CD4-positive, alpha-beta T cell treated with Interleukin-17A for 4 hours (primary cell): ENCODE data around the gene SLC35A5.

ENCODE experiments used
- DNase-seq: peaks from one replicate; pipeline ENCODE4 v3.0.0-alpha.2; 2020; ENCODE audit warnings: mixed read lengths

SLC35A5 gene

DNA sequence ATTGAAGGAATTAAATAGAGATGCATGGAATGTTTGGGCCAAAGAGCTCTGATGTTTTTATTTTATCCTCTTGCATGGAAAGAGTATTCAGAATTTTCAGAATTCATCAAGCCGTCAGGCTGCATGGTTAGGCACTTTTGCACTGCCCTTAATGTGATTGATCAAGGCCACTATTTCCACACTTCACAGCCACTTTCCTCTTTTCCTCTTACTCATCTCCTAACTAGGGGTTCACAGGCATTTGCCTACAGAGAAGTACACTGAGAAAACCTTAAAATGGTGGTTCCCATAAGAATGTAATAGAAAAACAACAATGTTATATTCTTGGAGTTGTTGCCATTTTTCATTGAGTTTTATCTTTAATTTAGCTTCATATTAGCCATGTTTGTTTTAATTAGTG, 10.9 kb downstream of the SLC35A5 start:
- no peak for DNase-seq

DNA sequence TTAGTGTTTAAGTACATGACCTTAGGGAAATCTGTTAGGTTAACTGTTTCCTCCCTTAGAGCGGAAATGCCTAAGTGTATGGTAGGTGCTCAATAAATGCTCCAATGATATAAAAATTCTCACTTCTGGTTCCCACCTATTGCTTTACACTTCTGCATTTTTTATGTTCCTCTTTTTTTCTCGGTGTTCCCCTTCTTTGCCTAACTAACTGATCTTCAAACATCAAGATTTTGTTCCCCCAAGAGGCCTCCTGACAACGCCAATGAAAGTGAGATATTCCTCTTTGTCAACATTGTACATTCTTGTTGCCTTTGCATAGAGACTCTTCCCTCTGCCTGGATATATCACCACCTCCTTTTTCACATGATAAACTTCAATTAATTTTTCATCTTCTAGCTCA, 17.4 kb downstream of the SLC35A5 start:
- DNase-seq: no peak

DNA sequence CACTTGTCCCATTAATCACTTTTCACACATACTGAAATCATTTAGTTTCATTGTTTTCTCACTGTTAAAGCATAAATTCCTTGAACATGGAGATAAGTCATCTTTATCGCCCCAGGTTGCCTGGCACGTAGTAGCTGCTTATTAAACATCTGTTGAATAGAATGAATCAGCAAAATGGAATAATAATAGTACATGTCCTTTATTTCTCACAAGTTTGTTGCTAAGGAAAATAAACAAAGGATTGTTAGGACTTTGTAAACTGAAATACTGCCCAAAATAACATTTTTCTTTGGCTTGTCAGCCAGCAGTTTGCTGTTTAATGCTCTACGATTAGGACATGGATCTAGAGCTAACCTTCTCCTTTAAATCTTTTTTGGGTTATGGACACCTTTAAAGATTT, 17.9 kb downstream of the SLC35A5 start:
- DNase-seq: no peak

DNA sequence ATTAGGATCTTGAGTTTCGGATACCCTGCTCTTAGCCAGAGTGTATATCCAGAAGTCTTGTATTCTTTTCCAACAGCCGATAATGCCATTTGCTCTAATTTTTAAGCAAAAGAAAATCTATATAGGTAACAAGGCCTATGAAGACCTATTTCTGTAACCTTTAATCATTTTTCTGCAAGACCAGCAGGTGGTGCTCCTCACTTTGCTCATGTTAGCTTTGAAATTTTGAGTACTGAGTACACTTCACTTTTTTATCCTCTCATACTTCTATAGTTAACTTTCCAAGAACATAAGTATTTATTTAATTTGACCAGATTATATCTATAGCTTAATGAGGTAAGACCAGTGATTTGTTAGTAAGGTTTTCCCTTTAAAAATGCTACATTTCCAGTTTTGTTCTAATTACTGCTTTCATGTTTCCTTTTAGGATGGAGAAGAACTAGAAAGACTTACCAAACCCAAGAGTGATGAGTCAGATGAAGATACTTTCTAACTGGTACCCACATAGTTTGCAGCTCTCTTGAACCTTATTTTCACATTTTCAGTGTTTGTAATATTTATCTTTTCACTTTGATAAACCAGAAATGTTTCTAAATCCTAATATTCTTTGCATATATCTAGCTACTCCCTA, 20.5 kb downstream of the SLC35A5 start:
- DNase-seq: peak; percentile 38

DNA sequence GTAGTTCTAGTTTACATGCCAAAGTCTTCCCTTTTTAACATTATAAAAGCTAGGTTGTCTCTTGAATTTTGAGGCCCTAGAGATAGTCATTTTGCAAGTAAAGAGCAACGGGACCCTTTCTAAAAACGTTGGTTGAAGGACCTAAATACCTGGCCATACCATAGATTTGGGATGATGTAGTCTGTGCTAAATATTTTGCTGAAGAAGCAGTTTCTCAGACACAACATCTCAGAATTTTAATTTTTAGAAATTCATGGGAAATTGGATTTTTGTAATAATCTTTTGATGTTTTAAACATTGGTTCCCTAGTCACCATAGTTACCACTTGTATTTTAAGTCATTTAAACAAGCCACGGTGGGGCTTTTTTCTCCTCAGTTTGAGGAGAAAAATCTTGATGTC, 21.3 kb downstream of the SLC35A5 start:
- DNase-seq: no peak

DNA sequence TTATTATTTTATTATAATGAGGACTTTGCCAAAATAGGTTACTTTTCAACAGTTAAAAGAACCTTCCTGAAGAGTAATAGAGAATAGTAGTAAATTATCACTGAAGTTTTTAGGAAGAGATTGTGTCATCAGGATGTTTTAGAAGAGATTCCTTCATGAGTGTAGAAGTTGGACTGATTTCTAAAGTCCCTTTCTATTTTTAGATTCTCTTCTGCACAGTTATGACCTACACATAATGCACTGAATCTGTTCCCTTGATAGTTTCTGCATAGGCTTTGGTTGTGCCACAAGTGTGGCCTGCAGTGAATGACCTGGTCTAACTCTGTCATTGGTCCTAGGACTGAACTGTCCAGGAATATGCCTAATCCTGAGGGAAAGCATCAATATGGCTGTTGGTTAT, 23.9 kb downstream of the SLC35A5 start:
- no peak for DNase-seq

DNA sequence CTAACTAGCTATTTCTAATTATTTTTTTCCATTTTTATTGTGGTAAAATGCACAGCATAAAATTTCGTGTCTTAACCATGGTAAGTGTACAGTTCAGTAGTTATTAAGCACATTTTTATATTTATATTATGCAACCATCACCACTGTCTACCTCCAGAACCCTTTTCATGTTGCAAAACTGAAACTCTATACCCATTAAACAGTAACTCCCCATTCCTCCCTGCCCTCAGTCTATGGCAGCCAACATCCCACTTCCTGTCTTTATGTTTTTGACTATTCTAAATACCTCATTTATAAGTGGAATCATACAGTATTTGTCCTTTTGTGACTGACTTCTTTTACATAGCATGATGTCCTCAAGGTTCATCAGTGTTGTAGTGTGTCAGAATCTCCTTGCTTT, 25.5 kb downstream of the SLC35A5 start:
- no peak for DNase-seq

DNA sequence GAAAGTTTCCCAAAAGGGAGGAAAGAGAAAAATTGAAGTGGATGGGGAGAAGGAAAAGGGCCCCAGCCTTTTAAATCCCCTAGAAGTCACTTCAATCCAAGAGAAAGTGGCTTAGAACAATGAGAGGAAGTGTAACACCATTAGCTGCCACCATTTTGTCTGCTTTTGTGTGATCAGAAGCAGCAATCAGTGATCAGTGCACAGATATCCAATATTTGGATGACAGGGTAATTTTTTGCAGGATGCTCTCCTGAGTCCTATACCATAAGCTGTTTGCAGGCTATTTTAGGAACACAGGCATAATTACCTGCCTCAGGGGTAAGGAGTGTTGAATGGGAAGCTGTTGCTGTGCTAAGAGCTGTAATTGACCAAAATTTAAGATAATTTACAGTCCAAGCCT, 31.4 kb downstream of the SLC35A5 start:
- no peak for DNase-seq

DNA sequence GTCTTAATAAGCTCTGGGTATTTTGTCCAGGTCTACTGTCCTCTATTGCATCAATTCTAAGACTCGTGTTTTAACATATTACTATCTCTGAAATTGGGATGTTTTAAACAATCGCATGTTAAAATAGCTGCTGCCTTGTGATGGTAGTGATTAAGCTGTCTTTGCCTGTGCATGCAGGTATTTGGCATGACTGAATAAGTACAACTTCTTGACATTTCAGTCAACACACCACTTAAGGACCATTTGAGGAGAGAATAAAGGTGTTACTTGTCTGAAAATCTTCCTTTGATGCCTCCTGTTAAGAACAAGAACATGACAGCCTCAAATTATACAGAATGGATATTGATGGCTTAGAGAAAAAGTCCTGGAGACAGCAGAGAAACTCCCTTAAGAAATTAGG, 33.0 kb downstream of the SLC35A5 start:
- no peak for DNase-seq

DNA sequence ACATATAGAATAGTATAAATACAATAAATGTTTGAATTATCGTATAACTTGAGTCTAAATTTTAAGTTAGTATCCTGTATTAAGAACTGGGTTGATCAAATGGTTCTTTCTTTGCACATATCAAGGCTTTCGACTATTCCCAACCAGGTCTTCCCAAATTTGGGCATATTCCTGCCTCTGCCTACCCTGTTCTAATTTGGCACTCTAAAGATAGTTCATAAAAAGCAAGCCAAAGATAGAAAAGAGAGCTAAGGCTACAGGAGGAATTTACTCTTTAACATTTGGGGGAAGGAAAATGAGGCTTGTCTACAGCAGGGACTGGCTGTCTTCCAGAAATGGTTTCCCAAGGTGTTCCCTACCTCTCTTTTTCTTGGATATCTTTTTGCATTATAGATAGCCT, 36.1 kb downstream of the SLC35A5 start:
- DNase-seq: no peak

DNA sequence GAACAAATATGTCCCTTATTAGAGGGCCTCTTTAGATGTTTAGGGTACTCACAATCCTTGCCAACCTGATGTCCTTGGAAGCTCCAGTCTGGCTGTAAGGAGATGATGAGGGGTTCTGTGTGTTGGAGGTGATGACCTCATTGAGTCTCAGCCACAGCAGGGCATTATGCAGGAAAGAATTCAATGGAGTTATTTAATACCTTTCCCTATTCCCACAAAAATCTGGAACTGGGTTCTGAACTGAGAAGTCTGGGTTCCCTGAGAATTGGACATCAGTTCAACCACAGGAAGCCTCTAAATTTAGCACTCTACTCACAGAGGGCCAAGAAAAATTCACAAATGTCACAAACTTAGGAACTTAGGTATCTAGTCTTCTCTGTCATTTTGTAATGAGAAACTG, 36.9 kb downstream of the SLC35A5 start:
- no peak for DNase-seq

DNA sequence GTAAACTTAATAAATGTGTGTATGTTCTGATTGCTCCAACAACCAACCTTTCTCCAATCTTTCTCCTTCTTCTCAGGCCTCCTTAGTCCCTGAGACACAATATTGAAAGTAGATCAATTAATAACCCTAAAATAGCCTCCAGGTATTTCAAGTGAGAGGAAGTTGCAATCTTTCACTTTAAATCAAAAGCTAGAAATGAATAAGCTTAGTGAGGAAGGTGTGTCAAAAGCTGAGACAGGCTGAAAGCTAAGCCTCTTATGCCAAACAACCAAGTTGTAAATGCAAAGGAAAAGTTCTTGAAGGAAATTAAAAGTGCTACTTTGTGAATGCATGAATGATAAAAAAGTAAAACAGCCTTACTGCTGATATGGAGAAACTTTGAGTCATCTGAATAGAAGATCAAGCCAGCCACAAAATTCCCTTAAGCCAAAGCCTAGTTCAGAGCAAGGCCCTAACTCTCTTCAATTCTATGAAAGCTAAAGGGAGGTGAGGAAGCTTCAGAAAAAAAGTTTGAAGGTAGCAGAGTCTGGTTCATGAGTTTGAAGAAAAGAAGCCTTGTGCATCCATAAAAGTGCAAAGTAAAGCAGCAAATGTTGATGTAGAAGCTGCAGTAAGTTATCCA, 40.5 kb downstream of the SLC35A5 start:
- no peak for DNase-seq

DNA sequence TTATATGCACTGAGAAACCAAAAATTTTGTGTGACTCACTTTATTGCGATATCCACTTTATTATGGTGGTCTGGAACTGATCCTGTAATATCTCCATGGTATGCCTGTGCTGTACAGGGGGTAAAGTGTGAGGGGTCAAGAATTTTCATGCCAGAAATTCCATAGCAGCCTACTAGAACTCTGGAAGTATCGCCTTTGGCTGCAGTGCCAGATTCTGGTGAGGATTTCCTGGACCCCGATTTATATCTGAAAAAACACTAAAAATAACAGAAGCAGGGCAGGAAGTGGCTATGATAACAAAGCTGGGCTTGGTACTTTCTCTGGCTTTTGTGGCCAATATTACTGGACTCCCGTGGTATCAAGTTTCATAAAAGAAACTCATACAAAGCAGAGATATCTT, 42.7 kb downstream of the SLC35A5 start:
- DNase-seq: no peak

DNA sequence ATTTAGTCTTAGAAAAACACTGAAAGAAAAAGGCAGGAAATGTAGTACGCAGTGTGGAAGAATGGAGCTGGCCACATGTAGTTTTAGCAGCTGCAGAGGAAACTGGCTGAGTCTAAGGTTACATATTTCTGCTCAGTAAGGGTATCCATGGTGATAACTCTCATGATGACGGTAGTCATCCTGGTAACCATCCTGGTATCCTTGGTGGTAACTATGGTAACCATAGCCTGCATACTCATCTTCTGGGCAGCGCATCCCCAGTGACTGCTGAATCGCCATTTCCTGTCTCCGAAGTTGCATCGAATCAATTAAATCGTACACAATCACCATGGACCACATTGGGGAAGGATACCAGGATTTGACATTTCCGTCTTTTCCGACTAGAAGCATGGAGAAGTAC, 43.4 kb downstream of the SLC35A5 start:
- DNase-seq: no peak

DNA sequence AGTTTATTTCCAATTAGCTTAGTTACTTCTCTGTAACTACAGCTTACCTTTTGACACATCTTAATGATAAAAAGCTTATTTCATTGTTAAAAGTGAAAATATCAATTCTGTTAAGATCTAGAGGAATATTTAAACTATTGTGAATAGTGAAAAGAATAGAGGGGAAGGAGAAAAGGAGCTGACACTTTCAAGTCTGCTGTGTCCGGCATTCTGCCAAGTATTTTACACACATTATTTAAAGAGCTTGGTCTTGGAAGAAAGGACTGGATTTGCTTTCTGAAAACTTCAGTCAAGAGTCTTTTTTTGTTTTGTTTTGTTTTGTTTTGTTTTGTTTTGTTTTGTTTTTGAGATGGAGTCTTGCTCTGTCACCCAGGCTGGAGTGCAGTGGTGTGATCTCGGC, 44.3 kb downstream of the SLC35A5 start:
- no peak for DNase-seq

DNA sequence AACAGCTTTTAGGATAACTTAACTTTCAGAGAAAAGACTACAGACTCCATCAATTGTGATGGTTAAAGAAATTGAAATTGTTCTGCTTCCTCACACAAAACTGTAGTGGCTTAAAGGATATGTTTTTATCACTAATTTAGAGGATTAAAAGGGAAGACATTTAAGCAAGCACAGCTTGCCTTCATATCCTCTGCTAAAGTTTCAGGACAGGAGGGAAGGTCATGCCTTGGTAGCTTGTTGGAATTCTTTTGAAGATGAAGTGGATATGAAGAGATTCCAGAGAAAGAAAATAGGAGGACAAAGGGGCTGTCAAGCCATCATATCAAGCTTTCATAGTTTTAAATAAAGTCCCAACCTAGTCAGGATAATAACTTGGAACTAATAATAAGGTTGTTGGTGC, 46.0 kb downstream of the SLC35A5 start:
- DNase-seq: no peak

DNA sequence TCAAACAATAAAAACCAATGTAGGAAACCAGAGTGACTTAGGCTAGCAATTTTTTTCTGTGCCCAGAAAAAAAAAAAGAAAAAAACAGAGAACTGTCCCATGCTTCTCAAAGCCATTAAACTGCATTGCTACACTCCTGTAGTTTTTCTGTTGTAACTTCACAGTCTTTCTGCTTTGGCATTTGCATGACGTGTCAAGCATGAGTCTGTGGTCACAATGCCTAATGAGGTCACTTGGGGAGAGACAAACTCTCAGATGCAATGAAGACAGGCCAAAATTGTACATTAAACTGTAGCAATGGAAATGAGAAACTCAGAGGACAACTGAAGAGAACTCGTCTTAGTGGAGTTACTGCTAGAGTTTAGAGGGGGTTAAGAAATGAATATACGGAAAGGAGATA, 48.3 kb downstream of the SLC35A5 start:
- DNase-seq: no peak

DNA sequence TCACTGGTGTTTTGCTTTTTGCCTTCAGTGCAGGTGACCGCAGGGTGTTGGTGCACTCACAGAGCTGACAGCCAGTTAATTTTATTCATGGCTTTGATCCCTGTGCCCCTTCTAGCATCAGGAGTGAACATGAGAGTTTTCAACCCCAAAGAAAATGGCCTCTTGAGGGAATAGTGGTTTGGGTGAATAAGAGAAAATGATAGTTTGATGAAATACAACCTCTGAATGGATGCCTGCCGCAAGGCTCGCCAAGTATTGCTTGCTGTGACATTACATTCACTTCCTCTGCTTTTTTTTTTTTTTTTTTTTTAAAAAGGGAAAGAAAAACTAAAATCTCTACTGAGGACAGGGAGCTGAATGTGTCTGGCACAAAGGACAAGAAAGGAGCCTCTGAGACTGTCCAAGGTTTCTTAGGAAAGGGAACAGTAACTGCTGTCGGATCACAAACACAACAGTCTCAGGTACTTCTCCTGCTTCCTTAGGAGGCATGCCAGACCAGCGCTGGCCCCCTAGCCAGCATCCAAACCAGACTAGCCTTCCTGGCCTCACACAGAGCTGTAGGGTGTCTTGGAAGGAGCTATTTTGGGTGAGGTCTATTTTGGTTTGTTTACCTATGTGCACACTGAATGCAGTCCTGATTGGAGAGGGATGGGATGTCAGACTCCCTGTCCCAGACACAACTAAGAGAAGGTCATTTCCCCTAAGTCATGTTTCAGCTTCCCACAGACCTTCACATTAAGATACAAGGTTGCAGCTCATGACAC, 50.1 kb downstream of the SLC35A5 start:
- DNase-seq: no peak

DNA sequence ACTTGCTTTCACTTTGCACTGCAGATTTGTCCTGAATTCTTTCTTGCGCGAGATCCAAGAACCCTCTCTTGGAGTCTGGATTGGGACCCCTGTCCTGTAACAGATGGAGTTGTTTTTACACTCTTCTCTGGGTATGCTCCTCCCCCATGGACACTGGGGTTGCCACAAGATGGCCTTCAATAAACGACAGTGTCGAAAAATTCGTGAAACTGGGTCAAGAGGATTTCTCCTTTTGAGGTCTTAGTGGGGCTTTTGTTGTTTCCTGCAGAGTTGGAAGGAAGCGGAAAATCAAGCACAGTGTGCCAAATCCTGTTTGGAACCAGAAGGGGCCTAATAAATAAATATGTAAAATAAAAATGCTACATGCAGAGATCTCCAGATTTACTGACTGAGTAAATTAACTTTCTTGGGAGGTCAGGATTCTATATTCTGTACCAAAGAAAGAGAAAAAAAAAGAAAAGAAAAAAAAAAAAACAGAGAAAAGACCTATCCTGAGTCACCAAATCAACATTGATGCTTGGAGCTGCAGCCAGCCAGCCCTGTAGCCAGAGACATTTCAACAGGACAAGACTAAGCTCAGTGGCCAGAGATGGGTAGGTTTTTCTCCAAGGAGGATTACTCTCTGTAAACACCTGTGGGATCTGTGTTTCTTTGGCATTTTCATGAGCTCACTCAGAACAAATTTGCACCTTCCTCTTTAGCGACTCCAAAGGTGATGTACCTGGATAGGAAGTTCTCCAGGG, 54.3 kb downstream of the SLC35A5 start:
- no peak for DNase-seq

DNA sequence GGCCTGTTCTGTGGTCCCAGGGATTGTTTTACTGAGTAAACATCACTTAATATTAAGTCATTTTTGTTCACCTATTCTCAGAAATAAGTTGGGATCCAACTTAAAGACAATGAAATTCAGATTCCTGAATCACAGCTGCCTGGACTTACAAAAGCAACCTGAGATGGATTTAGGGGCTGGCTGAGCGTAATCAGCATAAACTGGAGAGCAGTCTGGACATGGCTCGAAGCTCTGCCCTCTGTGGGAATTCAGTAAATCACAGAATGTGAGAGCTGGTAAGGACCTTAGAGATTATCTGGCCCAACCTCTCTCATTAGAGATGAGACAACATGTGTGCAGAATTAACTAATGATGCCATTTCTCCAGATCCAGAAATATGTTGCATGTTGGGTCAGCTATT, 55.4 kb downstream of the SLC35A5 start:
- no peak for DNase-seq

DNA sequence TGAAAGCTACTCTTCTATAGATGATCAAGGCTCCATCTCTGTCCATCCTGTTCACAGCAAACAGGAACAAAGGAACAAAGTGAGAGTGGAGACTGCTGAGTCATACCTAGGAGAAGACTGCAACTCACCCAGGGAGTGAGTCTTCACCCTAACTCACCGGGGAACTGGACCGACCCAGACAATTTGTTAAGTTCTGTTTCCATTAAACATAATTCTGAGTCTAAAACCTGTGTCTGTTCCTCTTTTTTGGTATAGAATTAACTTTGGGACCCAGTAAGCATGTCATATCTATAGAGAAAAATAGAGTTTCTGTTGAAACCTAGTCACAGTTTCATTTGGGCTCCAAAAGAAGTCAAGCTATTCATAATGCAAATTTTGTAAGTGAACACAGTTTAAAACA, 57.5 kb downstream of the SLC35A5 start:
- no peak for DNase-seq

DNA sequence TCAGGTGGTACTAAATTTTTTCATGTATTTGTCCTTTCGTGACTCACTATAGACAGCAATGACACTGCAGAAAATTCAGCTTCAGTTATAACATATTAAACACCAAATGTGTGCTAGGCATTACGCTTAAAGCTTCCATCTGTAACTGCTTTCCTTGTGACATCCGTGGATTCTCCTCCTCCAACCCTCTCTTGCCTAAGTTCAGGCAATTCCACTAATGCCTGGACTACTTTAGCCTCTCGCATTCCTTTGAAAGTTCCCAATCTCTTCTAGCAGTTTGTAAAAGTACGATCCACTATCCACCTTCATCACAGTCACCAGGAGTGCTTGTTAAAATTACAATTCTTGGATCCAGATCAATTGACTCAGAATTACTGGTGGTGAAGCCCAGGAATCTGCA, 61.4 kb downstream of the SLC35A5 start:
- DNase-seq: no peak

DNA sequence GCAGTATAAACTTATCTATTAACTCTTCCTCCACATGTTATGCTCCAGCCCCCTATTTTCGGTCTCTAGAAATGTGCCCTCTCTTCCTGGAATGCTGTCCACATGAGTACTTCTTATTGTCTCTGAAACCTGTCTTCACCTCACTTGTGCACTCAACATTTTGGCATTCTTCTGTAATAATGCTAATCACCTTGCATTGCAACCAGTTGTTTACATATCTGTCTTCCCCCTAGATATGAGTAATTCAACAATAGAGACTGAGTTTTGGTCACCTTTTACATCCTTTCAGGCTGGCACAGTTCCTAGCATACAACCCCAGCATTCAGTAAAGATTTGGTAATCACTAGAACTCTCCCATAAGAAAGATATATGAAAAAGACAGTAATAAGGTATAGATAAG, 61.9 kb downstream of the SLC35A5 start:
- DNase-seq: no peak

DNA sequence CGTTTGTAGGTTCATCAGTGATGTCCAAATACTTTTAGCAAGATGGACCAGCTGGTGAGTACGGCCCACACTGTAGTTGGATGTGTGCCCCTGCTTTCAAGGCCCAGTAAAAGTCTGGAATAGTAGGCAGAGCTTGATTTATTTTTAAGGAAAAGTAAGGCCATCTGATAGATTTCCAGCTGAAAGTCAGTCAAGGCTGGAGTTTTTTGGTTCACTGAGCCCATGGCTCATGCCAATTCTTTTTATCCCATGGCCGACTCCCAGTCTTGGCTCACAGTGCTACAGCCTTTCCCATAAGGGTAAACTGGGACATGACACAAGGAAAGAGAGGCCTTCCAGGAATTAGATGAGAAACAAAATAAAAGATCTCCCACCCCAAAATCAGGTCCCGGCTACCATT, 65.6 kb downstream of the SLC35A5 start:
- DNase-seq: no peak
